NOMO-1 treated with dmso at 0.1 percent for 144 hours (cell line): ENCODE data around the gene GMPS.
"Not testable (repeated sequence)": the region's sequence is repeated elsewhere in the genome, so short reads cannot be mapped to it uniquely, and the experiment has no call there.

Experiments used
- DNase-seq: peaks from one replicate; lab custom pipeline; 2025; ENCODE audit not compliant: unreplicated experiment; lab: John Stamatoyannopoulos, UW

The GMPS gene

DNA sequence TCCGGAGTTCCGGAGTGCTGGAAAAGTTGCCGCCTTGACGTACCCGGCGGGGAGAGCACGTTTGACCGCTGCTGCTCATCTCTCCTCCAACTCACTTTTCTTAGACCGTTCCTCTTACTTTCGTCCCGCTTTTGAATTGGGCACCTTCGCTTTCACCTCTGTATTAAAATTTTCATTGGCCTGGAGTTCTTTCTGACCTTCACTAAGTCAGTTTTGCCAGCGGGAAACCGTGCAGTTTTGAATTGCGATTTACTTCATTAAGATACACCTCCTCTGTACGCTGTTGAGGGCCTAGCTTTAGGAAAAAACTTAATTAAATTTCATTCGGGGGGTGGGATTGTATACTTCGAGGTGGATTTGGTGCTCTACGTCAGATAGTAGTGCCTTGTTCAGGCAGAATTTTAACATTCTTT, 1.3 kb downstream of the GMPS start:
- DNase-seq: no peak

DNA sequence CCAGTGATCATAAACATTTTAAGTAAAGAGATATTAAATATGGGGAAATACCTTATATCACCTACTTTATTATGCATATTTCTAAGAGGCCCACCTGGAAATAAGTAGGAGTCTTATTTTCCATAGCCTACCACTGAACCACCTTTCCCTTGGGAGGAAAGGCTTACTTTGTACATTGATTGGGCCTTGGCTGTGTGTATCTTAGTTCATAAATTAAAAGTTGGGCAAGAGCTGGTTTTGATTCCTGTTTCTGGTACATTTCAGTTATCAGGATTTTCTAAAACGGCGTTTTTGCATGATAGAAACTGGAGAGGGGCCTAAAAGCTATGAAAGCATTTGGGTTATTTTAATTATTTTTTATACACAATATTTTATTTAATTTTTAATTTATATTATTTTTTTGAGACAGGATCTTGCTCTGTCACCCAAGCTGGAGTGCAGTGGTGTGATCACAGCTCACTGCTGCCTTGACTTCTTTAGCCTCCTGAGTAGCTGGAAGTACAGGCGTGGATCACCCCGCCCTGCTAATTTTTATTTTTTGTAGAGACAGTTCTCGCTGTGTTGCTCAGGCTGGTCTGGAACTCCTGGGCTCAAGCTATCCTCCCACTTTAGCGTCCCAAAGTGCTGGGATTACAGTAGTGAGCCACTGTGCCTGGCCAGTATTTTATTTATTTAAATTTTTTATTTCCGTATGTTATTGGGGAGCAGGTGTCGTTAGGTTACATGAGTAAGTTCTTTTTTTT, 2.6 kb downstream of the GMPS start:
- DNase-seq: peak; percentile 56

DNA sequence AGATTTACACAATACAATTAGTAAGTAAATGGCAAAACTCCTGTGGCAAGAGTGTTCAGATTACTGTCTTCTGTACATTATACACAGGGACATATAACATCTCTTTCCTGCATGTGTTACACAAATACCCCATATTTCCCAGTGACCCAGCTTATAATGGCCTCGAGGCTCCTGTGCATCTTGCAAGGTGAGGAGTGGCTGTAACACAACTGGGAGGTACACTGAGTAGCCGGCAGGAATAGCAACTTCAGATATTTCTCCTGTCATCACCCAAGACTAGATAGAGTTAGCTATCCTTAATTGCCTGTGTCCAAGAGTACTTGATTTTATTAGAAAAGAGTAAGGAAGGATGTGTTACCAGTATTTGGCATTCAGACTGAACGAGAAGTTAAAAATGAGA, 5.6 kb downstream of the GMPS start:
- DNase-seq: no peak

DNA sequence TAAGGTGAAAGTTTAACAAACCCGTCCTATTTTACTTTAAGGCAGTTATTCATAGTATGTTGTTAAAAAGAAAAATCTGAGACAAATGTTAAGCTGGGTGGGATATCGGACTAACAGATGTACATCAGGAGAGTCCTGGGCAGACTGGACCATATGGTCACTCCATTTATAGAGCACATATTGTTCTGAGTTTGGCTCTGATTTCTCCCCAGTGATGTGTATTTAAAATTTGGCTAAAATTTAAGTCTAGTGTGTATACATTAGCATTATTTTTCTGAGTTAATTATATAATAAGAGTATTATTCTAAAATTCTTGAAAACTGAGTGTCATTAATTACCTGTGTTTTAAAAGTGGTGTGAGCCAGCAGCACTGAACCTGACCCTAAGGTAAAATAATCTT, 6.1 kb downstream of the GMPS start:
- no peak for DNase-seq

DNA sequence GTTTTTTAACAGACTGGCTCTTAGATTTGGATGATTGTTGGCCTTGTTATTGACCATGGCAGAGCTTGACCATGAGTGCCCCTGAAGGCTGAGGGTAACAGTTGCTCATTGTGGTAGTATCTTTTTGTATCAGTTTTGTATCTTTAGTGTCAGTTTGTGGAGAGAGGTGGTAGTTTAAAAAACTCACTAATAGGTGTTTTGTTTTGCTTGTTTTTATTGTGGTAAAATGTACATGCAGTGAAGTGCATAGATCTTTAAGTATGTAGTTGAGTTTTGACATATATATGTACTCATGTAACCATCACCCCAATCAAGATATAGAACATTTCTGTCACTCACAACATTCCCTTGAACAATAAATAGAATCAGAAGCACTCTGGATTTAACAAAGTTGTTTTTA, 9.8 kb downstream of the GMPS start:
- no peak for DNase-seq

DNA sequence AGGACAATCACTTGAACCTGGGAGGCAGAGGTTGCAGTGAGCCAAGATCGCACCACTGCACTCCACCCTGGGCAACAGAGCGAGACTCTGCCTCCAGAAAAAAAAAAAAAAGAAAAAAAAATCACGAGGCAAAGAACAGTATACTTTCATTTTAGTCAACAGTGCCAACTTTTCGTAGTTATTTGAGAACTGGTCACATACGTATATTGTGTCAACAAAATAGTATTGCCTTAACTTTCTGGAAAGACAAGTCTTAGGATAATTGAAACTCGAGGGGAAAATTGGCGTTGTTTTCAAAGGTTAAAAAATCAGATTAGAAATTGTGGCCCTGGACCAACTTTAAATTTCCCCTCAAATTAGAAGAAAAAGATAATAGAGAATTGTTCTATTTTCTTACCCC, 13.8 kb downstream of the GMPS start:
- DNase-seq: no peak

DNA sequence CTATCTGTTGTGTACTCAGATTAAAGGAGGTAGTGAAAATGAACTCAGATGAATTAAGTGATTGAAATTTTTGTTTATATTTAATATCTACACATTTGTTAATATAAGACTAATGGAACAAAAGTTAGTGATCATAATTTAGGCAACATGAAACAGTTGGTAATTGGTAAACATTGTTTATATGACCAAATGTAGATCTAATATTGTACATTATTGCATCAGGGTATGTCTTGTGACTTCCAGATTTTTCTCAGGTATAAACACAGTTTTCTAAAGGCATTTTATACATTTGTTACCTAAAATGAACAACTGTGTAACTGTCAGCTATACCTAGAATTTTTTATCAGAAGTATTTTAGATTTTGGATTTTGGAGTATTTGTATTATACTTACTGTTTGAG, 14.8 kb downstream of the GMPS start:
- no peak for DNase-seq

DNA sequence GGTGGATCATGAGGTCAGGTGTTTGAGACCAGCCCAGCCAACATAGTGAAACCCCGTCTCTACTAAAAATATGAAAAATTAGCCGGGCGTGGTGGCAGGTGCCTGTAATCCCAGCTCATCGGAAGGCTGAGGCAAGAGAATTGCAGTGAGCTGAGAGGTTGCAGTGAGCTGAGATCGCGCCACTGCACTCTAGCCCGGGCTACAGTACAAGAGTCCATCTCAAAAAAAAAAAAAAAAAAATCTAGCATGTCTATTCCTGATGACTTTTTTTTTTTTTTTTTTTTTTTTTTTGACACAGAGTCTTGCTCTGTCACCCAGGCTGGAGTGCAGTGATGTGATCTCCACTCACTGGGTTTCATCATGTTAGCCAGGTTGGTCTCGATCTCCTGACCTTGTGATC, 15.9 kb downstream of the GMPS start:
- not testable (repeated sequence) for DNase-seq

DNA sequence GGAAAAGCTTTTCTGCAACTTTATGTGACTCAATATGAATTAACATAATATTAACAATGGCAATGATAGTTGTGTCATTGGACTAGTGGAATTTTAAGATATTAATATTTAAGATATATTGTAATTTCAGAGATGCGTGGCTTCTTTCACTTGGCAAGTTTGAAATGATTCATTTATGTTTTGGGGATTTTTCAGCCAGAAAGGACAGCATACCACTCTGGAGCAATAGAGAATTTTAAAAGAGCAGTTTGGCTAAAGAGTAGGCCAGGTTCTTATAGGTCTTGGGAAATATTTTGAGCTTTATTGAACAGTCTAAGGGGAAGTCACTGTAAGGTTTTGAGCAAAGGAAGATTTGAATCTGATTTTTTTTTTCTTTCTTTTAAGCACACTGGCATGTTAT, 16.5 kb downstream of the GMPS start:
- DNase-seq: no peak

DNA sequence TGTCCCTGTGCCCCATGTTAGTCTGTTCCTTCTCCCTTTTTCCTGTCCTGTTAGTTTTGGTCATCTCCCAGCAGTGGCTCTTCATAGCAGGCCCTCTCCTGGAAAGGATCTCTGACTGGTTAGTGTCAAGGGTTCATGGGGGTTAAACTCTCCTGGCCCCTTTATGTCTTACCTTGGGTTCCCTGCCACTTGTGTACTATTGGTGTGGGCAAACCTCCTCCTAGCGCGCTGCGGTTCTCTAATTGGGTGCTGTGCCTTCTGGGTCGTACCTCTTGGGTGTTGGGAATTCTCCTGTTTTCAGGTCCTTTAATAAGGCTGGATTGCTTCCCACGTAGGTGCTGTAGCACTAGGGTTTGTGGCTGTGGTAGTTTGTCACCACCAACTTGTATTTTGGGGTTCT, 18.8 kb downstream of the GMPS start:
- DNase-seq: no peak

DNA sequence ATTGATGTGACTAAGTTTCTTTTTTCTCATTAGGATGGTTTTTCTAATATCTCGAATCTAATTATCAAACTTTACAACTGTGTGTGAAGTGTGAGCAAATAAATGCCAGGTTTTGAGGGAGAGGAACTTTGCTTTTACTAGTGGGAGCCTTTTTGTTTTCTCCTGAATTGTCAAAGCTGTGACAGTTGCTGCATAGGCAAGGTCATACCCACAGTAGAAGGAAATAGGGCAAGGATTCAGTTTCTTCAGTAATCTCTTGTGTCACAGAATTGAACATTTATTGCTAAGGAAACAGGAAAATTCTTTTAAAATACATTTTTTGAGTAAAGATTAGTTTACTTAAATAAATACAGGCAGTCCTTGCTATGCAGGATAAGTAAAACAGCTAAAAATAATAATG, 19.5 kb downstream of the GMPS start:
- no peak for DNase-seq

DNA sequence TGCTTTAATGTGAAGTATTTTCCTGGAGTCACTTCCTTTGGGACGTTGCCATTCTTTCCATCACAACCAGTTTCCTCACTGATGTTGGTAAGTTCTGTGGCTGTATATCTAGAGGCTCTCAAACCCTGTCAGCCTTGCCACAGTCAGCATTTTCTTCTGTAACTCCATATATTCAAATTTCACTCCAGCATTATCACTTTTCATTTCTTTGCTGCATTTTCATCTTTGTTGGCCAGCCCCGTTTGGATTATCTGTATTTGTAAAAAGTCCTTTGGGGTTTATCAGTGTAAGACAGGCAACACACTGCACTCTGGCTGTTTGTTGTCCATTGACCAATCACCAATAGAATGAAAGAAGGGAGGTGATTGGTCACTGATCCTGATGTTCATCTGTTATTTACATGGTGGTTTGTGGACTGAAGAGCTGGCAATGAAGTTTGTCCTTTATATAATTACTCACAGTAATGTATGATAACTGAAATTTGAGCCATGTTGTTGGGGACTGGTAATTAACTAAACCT, 20.3 kb downstream of the GMPS start:
- no peak for DNase-seq

DNA sequence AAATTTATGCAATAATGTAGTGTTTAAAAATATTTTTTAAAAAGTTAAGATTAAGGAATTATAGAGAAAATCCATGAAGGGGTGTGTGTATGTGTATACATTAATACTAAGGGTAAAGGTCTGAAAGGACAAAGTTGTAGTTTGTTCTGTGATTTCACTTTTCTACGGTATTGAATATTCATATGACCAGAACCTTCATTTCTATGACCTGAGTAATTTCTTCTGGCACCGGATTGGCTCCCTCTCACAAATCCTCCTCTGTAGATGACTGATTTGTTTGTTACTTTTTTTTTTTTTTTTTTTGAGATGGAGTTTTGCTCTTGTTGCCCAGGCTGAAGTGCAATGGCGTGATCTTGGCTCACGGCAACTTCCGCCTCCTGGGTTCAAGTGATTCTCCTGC, 20.9 kb downstream of the GMPS start:
- DNase-seq: no peak

DNA sequence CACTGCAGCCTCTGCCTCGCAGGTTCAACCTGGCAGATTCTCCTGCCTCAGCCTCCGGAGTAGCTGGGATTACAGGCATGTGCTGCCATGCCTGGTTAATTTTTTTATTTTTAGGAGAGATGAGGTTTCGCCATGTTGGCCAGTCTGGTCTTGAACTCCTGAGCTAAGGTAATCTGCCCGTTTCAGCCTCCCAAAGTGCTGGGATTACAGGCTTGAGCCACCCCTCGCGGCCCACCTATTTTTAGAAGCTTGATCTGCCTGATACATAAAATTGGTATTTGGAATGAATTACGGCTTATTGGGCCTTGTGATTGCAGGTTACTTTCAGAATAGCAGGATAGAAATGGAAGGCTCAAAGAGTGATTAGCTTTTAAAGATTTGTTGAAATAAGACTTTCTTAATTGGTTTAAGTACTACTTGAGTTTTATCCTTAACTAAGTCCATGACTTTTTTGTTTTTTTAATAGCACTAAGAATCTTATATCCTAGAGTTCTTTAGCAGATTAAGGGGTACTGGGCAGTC, 25.0 kb downstream of the GMPS start:
- DNase-seq: no peak

DNA sequence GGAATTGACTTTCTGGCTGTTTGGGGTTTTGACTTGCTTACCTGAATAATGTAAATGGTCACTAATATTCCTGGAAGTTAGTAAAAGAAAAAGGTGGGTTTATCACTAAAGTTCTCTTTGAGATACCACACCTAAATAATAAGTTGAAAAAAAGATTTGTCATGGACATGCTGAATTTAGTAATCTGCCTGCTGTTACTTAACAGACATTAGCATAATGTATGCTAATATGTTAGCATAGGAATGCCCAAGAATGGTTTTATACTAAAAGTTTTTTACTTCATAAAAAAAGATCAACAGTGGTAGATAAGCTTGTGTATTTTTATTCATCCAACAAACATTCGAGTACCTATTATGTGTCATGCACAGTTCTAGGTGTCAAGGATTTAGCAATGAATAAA, 36.5 kb downstream of the GMPS start:
- DNase-seq: no peak

DNA sequence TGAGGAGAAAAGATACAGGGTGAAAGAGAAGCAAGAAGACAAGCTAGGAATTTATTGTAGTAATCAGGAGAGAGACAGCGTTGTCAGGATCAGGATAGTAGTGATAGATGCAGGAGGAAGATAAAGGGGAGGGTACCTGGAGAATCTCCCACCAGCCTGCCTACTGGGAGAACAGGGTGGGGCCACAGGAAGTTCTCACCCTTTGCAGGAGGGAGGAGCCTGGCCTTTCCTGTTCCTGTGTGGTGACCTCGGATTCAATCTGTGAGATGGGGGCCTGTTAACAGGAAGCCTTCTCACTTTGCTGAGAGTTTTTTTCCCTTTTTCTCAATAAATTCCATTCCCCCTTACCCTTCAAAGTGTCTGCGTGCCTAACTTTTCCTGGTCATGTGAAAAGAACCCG, 37.6 kb downstream of the GMPS start:
- DNase-seq: no peak

DNA sequence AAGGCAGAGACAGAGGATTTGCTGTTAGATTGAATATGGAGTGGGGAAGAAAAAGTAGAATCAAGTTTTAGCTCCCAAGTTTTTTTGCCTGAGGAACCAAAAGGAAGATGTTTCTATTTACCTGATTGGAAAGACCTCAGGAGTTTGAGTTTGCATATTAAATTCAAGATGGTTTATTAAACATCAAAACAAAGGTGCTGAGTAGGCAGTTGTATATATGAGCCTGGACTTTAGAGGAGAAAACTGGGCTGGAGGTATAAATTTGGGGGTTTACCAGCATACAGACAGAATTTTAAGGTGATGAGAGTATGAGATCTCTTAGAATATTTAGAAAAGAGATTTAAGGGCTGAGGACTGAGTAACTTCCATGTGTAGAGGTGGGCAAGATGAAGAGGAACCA, 38.2 kb downstream of the GMPS start:
- no peak for DNase-seq

DNA sequence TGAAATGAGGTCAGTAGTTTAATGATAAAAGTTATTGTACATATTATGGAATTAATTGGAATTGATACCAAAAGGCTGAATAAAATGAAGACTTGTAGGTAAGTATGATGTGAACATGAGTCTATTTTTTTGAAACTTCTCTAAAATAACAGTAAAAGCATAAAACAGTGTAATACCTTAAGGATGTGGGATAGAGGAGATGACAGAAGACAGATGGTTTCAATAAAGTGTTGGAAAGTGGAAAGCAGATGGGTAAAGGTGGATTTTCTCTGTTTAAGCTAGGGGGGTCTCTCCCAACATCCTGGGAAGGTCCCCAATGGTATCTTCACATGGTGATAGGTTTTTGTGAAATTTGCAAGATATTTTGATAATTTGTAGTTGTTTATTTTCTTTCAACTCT, 41.6 kb downstream of the GMPS start:
- no peak for DNase-seq

DNA sequence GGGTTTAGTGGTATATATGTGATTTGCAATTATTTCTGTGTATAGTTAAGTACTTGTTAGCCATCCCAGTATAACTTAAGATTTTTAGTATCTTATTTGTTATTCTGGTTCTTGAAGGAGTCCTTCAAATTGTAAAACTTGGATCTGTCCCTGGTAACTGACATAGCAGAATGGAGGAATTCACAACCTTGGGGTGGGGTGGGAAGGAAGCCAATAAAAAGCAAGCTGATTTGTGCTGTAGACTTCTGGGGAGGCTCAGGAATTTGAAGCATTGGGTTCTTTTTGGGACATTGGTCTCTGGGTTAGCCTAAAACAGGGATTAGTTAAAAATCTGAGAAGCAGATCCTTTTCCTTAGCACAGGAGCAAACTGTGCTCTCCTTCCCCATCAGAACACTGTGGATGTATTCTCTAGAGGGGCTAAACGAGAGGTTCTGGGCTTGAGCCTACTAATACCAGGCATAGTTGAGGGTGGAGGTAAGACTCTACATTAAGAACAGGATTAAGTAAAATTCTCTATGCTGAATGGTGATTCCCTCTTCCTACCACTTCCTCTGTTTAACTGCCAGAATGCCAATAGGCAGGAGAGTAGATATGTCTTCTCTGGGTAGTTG, 42.2 kb downstream of the GMPS start:
- DNase-seq: no peak

DNA sequence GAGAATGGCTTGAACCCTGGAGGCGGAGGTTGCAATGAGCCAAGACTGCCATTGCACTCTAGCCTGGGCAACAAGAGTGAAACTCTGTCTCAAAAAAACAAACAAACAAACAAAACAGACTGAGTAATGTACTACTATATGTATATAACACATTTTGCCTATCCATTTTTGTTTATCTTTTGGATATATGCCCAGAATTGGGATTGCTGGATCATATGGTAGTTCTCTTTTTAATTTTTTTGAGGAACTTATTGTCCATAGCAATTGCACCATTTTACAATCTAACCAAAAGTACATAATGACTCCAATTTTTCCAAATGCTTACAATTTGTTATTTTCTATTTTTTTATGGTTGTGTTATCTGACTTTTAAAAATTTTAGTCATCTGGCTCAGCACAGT, 47.3 kb downstream of the GMPS start:
- DNase-seq: no peak

DNA sequence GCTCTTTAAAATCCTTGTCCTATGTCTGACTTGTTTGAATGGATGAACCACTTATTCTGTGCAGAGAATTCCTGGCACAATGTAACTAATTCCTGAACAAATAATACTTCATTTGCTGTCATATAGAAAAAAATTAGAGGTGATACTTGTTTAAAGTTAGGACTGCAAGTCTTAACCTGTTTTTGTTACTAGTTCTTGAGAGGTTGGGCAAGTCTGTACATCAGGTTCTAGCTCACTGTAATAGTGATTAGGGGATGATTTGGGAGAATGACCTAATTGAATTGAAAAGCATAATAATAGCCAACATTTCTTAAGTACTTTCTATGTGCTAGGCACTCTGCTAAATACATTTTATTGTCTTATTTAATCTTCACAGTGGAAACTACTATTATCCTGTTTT, 49.3 kb downstream of the GMPS start:
- no peak for DNase-seq

DNA sequence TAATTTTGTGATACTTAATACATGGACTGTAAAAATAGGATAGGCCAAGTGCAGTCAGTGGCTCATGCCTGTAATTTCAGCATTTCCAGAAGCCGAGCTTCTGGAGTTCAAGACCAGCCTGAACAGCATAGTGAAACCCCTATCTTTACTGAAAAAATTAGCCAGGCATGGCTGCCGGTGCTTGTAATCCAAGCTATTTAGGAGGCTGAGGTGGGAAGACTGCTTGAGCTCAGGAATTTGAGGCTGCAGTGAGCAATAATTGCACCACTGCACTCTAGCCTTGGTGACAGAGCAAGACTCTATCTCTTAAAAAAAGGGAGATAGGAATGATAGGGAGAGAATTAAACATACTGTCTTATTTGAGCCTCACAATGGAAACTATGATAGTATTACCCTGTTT, 51.0 kb downstream of the GMPS start:
- DNase-seq: no peak

DNA sequence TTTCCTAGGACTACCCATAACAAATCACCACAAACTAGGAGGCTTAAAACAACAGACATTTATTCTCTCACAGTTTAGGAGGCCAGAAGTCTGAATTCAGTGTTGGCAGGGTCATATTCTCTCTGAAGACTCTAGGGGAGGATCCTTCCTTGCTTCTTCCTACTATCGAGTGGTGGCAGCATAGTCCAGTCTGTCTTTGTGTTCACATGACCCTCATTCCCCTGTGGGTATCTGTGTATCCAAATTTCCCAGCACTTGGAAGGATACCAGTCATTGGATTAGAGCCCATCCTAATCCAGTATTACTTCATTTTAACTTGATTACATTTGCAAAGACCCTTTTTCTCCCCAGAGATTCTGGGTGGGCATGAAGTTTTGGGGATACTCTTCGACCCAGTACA, 63.8 kb downstream of the GMPS start:
- DNase-seq: no peak
